ENCODE measurements around the gene ST7.

DNA sequence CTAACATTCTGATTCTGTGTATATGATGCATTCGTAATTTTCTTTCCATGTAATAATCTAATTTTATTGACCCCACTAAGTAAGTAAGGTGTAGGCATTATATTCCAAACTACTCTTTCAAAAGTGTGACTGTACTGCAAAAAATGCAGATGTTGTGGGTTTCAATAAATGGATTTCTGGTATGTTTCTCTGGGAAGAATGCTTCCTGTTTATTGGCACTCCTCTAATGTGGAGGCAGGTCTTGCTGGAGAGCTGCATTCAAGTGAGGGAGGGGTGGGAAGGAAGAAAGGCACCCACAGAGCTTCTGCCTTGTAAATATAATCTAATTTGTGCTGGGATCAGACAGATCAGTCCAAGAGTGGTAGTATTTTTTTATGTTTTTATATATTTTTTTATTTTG, 23.9 kb downstream of the ST7 start:
- TF ChIP-seq, protein P1, sequence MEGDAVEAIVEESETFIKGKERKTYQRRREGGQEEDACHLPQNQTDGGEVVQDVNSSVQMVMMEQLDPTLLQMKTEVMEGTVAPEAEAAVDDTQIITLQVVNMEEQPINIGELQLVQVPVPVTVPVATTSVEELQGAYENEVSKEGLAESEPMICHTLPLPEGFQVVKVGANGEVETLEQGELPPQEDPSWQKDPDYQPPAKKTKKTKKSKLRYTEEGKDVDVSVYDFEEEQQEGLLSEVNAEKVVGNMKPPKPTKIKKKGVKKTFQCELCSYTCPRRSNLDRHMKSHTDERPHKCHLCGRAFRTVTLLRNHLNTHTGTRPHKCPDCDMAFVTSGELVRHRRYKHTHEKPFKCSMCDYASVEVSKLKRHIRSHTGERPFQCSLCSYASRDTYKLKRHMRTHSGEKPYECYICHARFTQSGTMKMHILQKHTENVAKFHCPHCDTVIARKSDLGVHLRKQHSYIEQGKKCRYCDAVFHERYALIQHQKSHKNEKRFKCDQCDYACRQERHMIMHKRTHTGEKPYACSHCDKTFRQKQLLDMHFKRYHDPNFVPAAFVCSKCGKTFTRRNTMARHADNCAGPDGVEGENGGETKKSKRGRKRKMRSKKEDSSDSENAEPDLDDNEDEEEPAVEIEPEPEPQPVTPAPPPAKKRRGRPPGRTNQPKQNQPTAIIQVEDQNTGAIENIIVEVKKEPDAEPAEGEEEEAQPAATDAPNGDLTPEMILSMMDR (conservative IDR thresholded peaks at IDR 0.05; ENCODE audit: low read length) = no peak
- TF ChIP-seq EZH2phosphoT487 (IDR thresholded peaks at IDR 0.05; ENCODE audit: borderline replicate concordance, low read depth, low read length) = no peak

All from OCI-LY7 (cell line).